Stimulated activated CD4-positive, alpha-beta T cell treated with anti-CD3 and anti-CD28 coated beads, Interleukin-2, amount 100 ng/mL, for 24 hours (primary cell): ENCODE data around the gene SENP8.

Experiments
- DNase-seq, 2 donors: peaks; one replicate each; pipeline ENCODE4 v3.0.0-alpha.2; 2020

The SENP8 gene

DNA sequence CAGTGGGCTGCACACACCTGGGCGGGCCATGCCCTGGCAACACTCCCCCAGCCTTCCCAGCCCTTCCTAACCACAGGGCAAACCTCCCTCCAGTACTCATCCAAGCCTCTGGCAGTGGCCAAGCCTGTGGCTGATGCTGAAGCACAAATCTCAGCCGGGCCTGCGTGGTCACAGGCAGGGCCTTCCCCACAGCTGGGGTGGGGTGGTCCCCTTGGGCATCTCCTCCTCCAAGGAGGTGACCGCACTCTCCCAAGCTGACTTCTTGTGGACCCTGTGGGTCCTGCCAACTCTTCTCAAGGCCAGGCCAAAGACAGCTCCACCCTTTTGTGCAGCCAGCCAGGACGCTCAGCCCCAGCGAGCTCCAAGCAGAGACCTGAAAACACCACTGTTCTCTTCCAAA lies 58.0 kb downstream of the SENP8 start:
- DNase-seq: no peak

DNA sequence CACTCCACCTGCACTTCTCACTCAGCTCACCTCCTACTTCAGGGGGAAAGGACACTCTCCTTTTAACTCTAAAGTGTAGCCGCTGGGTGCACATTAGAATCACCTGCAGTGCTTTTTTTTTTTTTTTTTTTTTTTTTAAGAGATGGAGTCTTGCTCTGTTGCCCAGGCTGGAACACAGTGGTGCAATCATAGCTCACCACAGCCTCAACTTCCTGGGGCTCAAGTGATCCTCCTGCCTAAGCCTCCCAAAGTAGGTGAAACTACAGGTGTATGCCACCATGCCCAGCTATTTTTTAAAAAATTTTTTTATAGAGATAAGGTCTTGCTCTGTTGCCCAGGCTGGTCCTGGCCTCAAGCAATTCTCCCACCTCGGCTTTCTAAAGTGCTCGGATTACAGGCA lies 58.5 kb downstream of the SENP8 start:
- no peak for DNase-seq

DNA sequence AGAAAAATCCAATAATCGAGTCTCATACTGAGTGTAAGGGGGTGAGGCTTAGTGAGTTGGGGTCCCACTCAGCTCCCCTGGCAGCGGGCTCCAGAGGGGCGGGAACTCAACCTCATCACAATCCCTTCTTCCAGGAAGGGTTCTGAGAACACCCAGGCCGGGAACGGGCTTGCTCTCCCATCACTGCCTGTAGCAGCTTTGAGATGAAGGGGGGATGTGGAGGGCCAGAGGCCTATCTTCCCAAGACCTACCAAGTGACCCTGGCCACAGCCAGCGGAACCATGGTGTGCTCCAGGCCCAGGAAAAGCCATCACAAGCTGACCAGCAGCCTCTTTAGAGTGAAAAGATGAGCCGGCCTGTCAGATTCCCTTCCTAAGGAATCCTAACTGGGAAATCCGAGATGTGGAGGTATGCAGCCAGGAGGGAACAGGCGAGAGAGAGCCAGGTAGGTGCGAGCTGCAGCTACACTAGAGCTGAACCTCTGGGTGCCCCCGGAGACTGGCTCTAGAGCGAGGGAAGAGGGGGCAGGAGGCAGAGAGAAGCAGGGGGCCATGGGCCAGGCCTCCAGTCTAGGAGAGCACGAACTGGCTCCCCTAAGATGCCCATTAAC lies 60.9 kb downstream of the SENP8 start:
- DNase-seq: no peak

DNA sequence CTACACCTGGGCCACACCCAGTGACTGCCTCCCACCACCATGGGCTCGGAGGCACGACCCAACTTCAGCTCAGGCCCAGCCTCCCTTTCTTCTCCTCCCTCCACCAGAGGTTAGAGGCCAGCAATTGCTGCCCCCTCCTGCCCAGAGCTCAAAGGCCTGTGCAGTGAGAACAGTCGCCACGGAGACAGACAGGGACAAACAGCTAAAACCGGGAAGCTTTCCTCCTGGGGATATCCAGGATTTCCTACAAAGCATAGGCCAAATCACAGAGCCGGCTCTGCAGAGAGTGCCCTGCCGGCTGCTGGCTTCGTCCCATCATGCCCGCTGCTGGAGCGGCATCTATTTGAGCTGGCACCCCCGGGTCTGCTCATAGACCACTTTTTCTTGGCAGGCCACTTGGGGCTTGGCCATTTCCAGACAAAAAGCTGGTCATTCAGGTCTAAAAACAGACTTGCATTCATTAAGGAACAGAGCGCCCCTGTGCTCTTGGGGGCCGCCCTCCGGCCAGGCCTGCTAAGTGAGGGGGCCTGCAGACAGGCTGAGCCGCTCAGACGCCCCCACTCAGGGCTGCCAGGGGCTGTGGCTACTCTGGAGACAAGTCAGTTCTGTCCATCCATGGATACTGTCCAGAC lies 61.9 kb downstream of the SENP8 start:
- no peak for DNase-seq

DNA sequence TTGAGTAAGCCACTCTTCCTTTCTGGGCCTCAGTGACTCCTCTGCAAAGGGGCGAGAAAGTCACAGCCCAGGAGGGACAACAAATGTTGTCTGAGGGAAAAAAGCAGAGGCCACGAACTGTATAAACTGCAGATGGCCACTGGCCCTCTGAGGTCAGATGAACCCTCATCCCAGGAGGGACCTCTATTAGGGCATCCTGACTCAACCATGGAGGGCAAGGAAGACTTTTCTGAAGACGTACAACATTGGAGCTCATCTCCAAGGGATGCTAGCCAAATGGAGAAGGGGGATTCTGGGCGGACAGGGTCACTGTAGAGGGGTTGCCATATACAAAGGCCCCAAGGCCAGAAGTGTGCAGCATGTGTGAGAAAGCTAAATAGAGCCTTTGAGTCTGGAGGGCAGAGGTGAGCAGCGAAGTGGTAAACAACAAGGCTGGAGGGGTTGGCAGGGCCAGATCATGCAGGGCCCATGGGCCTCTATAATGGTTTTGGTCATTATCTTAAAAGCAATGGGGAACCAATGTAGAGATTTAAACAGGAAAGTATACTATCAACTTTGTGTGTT lies 62.6 kb downstream of the SENP8 start:
- no peak for DNase-seq

DNA sequence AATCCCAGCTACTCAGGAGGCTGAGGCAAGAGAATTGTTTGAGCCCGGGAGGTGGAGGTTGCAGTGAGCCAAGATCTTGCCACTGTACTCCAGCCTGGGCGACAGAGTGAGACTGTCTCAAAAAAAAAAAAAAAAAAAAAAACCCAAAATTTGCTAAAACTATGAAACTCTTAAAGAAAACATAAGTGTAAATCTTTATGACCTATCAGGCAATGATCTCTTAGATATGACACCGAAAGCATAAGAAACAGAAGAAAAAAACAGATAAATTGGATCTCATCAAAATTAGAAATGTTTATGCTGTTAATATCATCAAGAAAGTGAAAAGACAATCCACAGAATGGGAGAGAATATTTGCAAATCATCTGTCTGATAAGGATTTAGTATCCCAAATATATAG lies 64.0 kb downstream of the SENP8 start:
- DNase-seq: no peak

DNA sequence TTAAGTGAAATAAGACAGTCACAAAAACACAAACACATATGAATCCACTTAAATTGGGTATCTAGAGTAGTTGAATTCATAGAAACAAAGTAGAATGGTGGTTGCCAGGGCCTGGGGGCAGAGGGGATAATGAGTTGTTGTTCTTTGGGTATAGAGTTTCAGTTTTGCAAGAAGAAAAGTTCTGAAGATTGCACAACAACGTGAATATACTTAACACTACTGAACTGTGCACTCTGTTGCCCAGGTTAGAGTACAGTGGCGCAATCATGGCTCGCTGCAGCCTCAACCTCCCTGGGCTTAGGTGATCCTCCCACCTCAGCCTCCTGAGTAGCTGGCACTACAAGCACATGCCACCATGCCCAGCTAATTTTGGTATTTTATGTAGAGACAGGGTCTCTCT lies 64.5 kb downstream of the SENP8 start:
- no peak for DNase-seq

DNA sequence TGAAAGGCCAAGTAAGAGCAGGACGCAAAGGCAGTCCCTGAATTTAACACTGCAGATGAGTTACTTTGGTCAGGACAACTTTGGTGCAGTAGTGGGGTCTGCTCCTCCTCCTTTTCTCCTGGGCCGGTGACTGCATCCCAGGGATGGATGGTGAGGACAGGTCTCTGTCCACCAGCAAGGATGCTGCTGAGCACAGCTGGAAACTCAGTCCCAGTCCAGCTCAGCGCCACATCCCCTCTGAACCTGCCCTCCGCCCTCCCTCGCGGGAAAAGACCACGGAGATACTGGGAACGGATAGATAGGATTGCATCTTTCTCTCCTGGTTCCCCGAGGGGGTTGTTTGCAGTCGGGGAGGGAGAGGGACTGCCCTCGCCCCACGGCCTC lies 65.6 kb downstream of the SENP8 start:
- DNase-seq: no peak

DNA sequence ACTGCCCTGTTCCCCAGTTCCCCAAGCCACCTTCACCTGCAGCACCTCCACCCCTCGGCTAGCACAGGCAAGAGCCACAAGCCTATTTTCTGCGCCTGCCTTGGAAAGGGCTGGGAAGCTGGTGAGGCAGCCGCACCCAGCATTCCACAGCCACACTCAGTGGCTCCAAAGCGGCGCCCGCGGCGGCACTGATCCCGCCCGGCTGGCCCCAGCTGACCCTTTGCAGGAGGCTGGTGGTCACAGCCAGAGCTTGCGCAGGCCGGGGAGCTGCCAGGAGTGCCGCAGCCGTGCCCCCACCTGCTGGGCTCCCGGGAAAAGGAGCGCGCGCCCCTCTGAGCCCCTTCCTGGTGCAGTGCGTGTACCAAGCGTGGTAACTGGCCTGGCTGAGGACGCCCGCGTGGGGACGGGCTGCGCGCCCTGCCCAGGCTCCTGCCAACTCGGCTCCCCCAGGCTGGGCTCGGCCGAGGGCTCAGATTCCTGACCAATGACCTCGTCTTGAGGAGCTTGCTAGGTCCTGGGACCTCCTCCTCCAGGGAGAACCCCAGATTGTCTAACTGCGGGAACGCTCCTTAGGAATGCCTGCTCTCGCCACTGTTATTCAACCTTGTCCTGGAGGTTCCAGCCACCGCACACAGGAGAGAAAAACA lies 66.1 kb downstream of the SENP8 start:
- DNase-seq: no peak

DNA sequence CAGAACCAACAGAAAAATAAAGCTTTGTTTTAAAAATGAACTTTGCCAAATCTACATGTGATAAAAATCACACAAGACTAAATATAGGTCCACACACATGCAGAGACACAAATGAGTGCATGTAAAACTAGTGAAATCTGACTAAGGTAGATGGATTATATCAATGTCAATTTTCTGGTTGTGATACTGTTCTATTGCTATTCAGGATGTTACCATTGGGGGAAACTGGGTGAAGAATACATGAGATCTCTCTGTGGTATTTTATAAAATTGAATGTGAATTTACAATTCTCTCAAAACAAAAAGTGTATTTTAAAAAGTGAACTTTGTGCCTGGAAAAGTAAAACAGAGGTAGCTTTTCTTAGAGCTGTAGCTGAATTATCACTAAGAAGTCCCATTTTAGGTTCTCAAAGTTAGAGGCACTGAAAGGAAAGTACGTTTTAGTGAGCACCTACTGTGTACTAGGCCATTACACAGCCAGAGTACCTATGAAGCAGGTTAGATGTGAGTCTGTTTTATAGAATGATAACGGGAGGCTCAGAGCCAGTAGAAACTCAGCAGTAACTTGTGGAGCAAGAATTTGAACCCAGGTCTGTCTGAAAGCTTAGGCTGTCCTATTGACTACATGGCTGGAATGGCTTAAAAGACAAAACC lies 71.2 kb downstream of the SENP8 start:
- no peak for DNase-seq

DNA sequence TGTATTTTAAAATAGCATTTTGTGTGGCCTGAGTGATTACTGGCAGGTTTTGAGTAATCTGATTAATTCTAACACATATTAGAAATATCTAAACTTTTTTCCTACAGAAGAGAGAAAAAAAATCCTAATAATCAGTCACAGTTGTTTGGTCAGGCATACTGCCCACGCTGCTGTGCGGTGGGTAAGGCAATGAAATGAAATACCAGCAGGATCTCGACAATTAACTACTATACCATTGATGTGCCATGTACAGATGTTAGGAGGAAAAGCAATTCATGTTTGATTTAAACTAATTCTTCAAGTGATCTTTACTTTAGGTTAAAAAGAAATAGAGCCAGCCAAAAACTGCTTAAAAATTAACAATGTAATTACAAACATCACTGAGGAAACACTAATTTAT lies 74.2 kb downstream of the SENP8 start:
- DNase-seq: no peak
